HFFc6 (cell line): ENCODE data around the gene SGSM1. TPM values are rescaled to one million over a fixed set of nuclear protein-coding genes. Genes with fewer than 3 reads are reported as not detected.
"Not testable (repeated sequence)": the region's sequence is repeated elsewhere in the genome, so short reads cannot be mapped to it uniquely, and the experiment has no call there.

Experiments used
- DNase-seq: peaks from one replicate; pipeline ENCODE4 v3.0.0-alpha.2; 2018
- H3K27ac Mint-ChIP-seq: 2 replicates; pipeline ENCODE4 v1.8.0; 2020; ENCODE audit warnings: mild to moderate bottlenecking, mixed read lengths
- H3K27me3 Mint-ChIP-seq: 2 replicates; pipeline ENCODE4 v1.8.0; 2021; ENCODE audit warnings: mild to moderate bottlenecking, moderate library complexity, mixed read lengths; ENCODE audit not compliant: insufficient read depth
- H3K36me3 Mint-ChIP-seq: 2 replicates; pipeline ENCODE4 v1.8.0; 2021; ENCODE audit warnings: low read depth, mixed read lengths
- H3K4me1 Mint-ChIP-seq: 2 replicates; pipeline ENCODE4 v1.8.0; 2020; ENCODE audit warnings: low read depth, mixed read lengths
- H3K4me3 Mint-ChIP-seq: 2 replicates; pipeline ENCODE4 v1.8.0; 2020; ENCODE audit warnings: mild to moderate bottlenecking, moderate library complexity, mixed read lengths
- H3K9me3 Mint-ChIP-seq: 2 replicates; pipeline ENCODE4 v1.8.0; 2020; ENCODE audit warnings: mild to moderate bottlenecking, mixed read lengths
- CTCF ChIP-seq: fragments of 200-600 bp; sonication (generic); IDR thresholded peaks from 2 replicates; pipeline ENCODE4 v1.5.0; 2021; ENCODE audit warnings: antibody characterized with exemption, mild to moderate bottlenecking
- total RNA-seq, 6 experiments: library from RNA; stranded (reverse); fragmentation: NEBNext Ultra II Directional; extraction: Animal tissue kit (Norgen Biotek cat#: 25700); gene quantifications; 2 replicates in 1 of 6; 3 replicates in 5 of 6; pipeline ENCODE4 v1.2.3, GENCODE V29; 2021

SGSM1 gene
- total RNA-seq, 6 experiments from 2014 or later, result not detected

- Mint-ChIP-seq H3K4me3 (no peak overlapping the region), H3K9me3 (peaks cover 6% of the 10 kb centered on the region), H3K4me1 (peaks cover 9% of the 10 kb centered on the region), H3K27me3 (peaks cover 9% of the 10 kb centered on the region), H3K27ac (no peak overlapping the region), H3K36me3 (no peaks in the 10 kb centered on the region)
- no peak for DNase-seq
- no peak for TF ChIP-seq CTCF
These were observed 87.5 kb downstream of the SGSM1 start for GRCh38 chr22:24893341-24894070.

GRCh38 chr22:24894220-24894975, 88.4 kb downstream of the SGSM1 start:
- H3K27me3 Mint-ChIP-seq, result peaks cover 11% of the 10 kb centered on the region
- peak overlapping the region; percentile 59 for H3K27ac Mint-ChIP-seq
- peaks cover 6% of the 10 kb centered on the region for H3K9me3 Mint-ChIP-seq
- peak overlapping the region; percentile 39; the same call in 1 of the 2 replicates for H3K4me3 Mint-ChIP-seq
- no peak for TF ChIP-seq CTCF
- H3K4me1 Mint-ChIP-seq, result peaks cover 9% of the 10 kb centered on the region
- no peaks in the 10 kb centered on the region for H3K36me3 Mint-ChIP-seq
- peak; percentile 92 for DNase-seq

- no peaks in the 10 kb centered on the region for H3K36me3 Mint-ChIP-seq
- H3K9me3 Mint-ChIP-seq, result peaks cover 6% of the 10 kb centered on the region
- H3K27me3 Mint-ChIP-seq, result peaks cover 16% of the 10 kb centered on the region
- peak overlapping the region; percentile 59 for H3K27ac Mint-ChIP-seq
- no peak for DNase-seq
- H3K4me3 Mint-ChIP-seq, result 0 out of 2 replicates have a peak overlapping the region, but pooled peaks have one; percentile 39
- peaks cover 9% of the 10 kb centered on the region for H3K4me1 Mint-ChIP-seq
- TF ChIP-seq CTCF, result no peak
These were observed 89.0 kb downstream of the SGSM1 start for GRCh38 chr22:24894998-24895397.

GRCh38 chr22:24901448-24901847, 95.4 kb downstream of the SGSM1 start:
- H3K36me3 Mint-ChIP-seq, result peaks cover 6% of the 10 kb centered on the region
- peaks cover 28% of the 10 kb centered on the region for H3K9me3 Mint-ChIP-seq
- no peaks in the 10 kb centered on the region for H3K4me1 Mint-ChIP-seq
- no peak for TF ChIP-seq CTCF
- no peak overlapping the region for H3K27ac Mint-ChIP-seq
- DNase-seq, result no peak
- no peak overlapping the region for H3K4me3 Mint-ChIP-seq
- peaks cover 12% of the 10 kb centered on the region for H3K27me3 Mint-ChIP-seq

GRCh38 chr22:24905909-24906308, 99.9 kb downstream of the SGSM1 start:
- TF ChIP-seq CTCF, result no peak
- H3K4me1 Mint-ChIP-seq, result no peaks in the 10 kb centered on the region
- no peak overlapping the region for H3K4me3 Mint-ChIP-seq
- H3K36me3 Mint-ChIP-seq, result peaks cover 6% of the 10 kb centered on the region
- H3K9me3 Mint-ChIP-seq, result peaks cover 48% of the 10 kb centered on the region
- no peak overlapping the region for H3K27ac Mint-ChIP-seq
- no peaks in the 10 kb centered on the region; the same call in 1 of the 2 replicates for H3K27me3 Mint-ChIP-seq
- DNase-seq, result no peak

- not testable (repeated sequence) for H3K36me3 Mint-ChIP-seq, H3K27me3 Mint-ChIP-seq, DNase-seq, H3K27ac Mint-ChIP-seq, H3K4me1 Mint-ChIP-seq, H3K4me3 Mint-ChIP-seq
- peaks cover 53% of the 10 kb centered on the region for H3K9me3 Mint-ChIP-seq
These were observed 101.1 kb downstream of the SGSM1 start for GRCh38 chr22:24907101-24907500.
